Measurements from ENCODE around the gene KRT14.
A peak's percentile ranks its signal among the peaks of the same experiment; 100 is the strongest.

KRT14 gene

GRCh38 chr17:41571561-41572434 is 14.9 kb downstream of the KRT14 start, which contains the start of gene KRT9:
Gene KRT9, minus strand, starts transcription at chr17:41572059. Its CDS starts 67 bp downstream, at chr17:41571992.
- DNase-seq (ENCODE audit: low read depth in 1 of 2, low spot score in 1 of 2) = no peak
- no peak for TF ChIP-seq JUND (IDR thresholded peaks at IDR 0.05; ENCODE audit: low read depth)
- in situ Hi-C loops (cut with HindIII; ENCODE audit: low pct_unique_long_range_greater_than_20kb, low sequenced_read_pairs) = no loop called here

GRCh38 chr17:41567317-41567716 is 19.4 kb downstream of the KRT14 start:
- no peak for TF ChIP-seq JUND (IDR thresholded peaks at IDR 0.05; ENCODE audit: low read depth)
- in situ Hi-C loops (cut with HindIII; ENCODE audit: low pct_unique_long_range_greater_than_20kb, low sequenced_read_pairs) = no loop called here
- DNase-seq (ENCODE audit: low read depth in 1 of 2, low spot score in 1 of 2) = no peak

- no peak for TF ChIP-seq JUND (IDR thresholded peaks at IDR 0.05; ENCODE audit: low read depth)
- in situ Hi-C loops (cut with HindIII; ENCODE audit: low pct_unique_long_range_greater_than_20kb, low sequenced_read_pairs) = no loop called here
- DNase-seq (ENCODE audit: low read depth in 1 of 2, low spot score in 1 of 2) = no peak
Observed at GRCh38 chr17:41565338-41565737, 21.4 kb downstream of the KRT14 start.

- in situ Hi-C loops (cut with HindIII; ENCODE audit: low pct_unique_long_range_greater_than_20kb, low sequenced_read_pairs) = no loop called here
- no peak for DNase-seq (ENCODE audit: low read depth in 1 of 2, low spot score in 1 of 2)
- TF ChIP-seq JUND (IDR thresholded peaks at IDR 0.05; ENCODE audit: low read depth) = no peak
Observed at GRCh38 chr17:41563607-41564170, 23.0 kb downstream of the KRT14 start.

GRCh38 chr17:41561554-41561953 is 25.1 kb downstream of the KRT14 start:
- in situ Hi-C loops (cut with HindIII; ENCODE audit: low pct_unique_long_range_greater_than_20kb, low sequenced_read_pairs) = no loop called here
- no peak for TF ChIP-seq JUND (IDR thresholded peaks at IDR 0.05; ENCODE audit: low read depth)
- DNase-seq (ENCODE audit: low read depth in 1 of 2, low spot score in 1 of 2) = no peak

- DNase-seq (ENCODE audit: low read depth in 1 of 2, low spot score in 1 of 2) = no peak
- TF ChIP-seq JUND (IDR thresholded peaks at IDR 0.05; ENCODE audit: low read depth) = no peak
- in situ Hi-C loops (cut with HindIII; ENCODE audit: low pct_unique_long_range_greater_than_20kb, low sequenced_read_pairs) = no loop called here
Observed at GRCh38 chr17:41559548-41559947, 27.1 kb downstream of the KRT14 start.

- DNase-seq (ENCODE audit: low read depth in 1 of 2, low spot score in 1 of 2) = no peak
- TF ChIP-seq JUND (IDR thresholded peaks at IDR 0.05; ENCODE audit: low read depth) = no peak
- in situ Hi-C loops (cut with HindIII; ENCODE audit: low pct_unique_long_range_greater_than_20kb, low sequenced_read_pairs) = no loop called here
Observed at GRCh38 chr17:41556931-41557330, 29.8 kb downstream of the KRT14 start.

- TF ChIP-seq JUND (IDR thresholded peaks at IDR 0.05; ENCODE audit: low read depth) = no peak
- in situ Hi-C loops (cut with HindIII; ENCODE audit: low pct_unique_long_range_greater_than_20kb, low sequenced_read_pairs) = no loop called here
- no peak for DNase-seq (ENCODE audit: low read depth in 1 of 2, low spot score in 1 of 2)
Observed at GRCh38 chr17:41556306-41556705, 30.4 kb downstream of the KRT14 start.

GRCh38 chr17:41555105-41555887 is 31.4 kb downstream of the KRT14 start:
- in situ Hi-C loops (cut with HindIII; ENCODE audit: low pct_unique_long_range_greater_than_20kb, low sequenced_read_pairs) = no loop called here
- TF ChIP-seq JUND (IDR thresholded peaks at IDR 0.05; ENCODE audit: low read depth) = no peak
- DNase-seq (ENCODE audit: low read depth in 1 of 2, low spot score in 1 of 2) = peak in 1 of 2 experiments; percentile 45

- no peak for TF ChIP-seq JUND (IDR thresholded peaks at IDR 0.05; ENCODE audit: low read depth)
- no peak for DNase-seq (ENCODE audit: low read depth in 1 of 2, low spot score in 1 of 2)
- in situ Hi-C loops (cut with HindIII; ENCODE audit: low pct_unique_long_range_greater_than_20kb, low sequenced_read_pairs) = no loop called here
Observed at GRCh38 chr17:41553987-41554680, 32.6 kb downstream of the KRT14 start.

- no peak for DNase-seq (ENCODE audit: low read depth in 1 of 2, low spot score in 1 of 2)
- in situ Hi-C loops (cut with HindIII; ENCODE audit: low pct_unique_long_range_greater_than_20kb, low sequenced_read_pairs) = no loop called here
- TF ChIP-seq JUND (IDR thresholded peaks at IDR 0.05; ENCODE audit: low read depth) = no peak
Observed at GRCh38 chr17:41553176-41553575, 33.5 kb downstream of the KRT14 start.

GRCh38 chr17:41552455-41552854 is 34.2 kb downstream of the KRT14 start:
- in situ Hi-C loops (cut with HindIII; ENCODE audit: low pct_unique_long_range_greater_than_20kb, low sequenced_read_pairs) = no loop called here
- no peak for TF ChIP-seq JUND (IDR thresholded peaks at IDR 0.05; ENCODE audit: low read depth)
- DNase-seq (ENCODE audit: low read depth in 1 of 2, low spot score in 1 of 2) = no peak

All from T47D (cell line).